ENCODE data around the gene ATP8B4. TPM values are rescaled to one million over a fixed set of nuclear protein-coding genes. Genes with fewer than 3 reads are reported as not detected.

The ATP8B4 gene
- total and polyA plus RNA-seq, 4 donors = 1.9 to 19.7 (median 12.4) TPM

DNA sequence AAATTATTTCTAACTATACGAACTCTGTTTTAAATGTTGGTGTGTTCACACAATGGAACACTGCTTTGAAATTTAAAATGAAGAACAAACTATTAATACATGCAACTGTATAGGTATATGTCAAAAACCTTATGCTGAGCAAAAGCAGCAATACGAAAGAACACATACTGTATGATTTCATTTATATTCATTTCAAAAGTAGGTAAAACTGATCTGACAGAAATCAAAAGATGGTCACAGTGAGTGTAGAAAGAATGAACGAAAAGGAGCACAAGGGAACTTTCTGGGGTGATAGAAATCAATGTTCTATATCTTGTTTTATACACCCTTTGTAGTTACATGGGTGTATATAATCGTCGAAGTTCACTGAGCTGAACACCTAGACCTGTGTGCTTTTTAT lies 12.6 kb downstream of the ATP8B4 start:
- TF ChIP-seq JUND (IDR thresholded peaks at IDR 0.05) (no peak), EGR1 (IDR thresholded peaks at IDR 0.05; ENCODE audit: low read depth in 2 of 2) (no peak)
- Histone ChIP-seq H3K27me3 (ENCODE audit: control insufficient read depth in 4 of 4, insufficient read depth in 4 of 4, low read length in 3 of 4) (no peaks in the 10 kb centered on the region), H3K9me3 (ENCODE audit: control insufficient read depth in 4 of 4, low read length in 3 of 4) (no peaks in the 10 kb centered on the region), H3K27ac (ENCODE audit: low read depth in 1 of 2, low read length in 2 of 2) (no peak overlapping the region), H3K36me3 (ENCODE audit: control insufficient read depth in 4 of 4, insufficient read depth in 3 of 4, low read depth in 1 of 4, low read length in 3 of 4) (no peaks in the 10 kb centered on the region), H3K9ac (ENCODE audit: low read depth in 1 of 2, low read length in 2 of 2) (no peak overlapping the region), H3K4me1 (ENCODE audit: control insufficient read depth in 4 of 4, insufficient read depth in 4 of 4, low read length in 3 of 4) (peaks cover 0 to 10% (median 5%) of the 10 kb centered on the region in 4 donors), H3K4me3 (ENCODE audit: low read depth in 1 of 3, low read length in 3 of 3) (no peak overlapping the region)
- no peak for DNase-seq (ENCODE audit: low spot score)
- 74% methylated on average over 5 of the region's 5 CpGs for WGBS

DNA sequence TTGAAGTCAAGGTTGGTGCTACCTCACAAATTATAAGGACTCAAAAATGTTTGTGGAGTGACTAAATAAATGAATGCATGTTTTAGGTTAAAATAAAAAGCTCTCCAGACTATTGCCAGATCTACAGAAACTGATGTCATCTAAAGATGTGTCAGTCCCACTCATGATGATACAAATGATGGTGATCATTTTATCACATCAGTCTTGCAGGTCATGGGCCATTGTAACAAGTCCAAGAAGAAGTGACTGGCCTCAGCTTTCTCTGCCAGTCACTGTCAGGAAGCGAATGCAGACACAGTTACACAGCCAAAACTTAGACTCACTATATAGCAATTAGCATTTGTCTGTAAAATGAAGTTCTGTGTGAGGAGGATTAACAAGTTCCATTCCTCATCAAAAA lies 18.5 kb downstream of the ATP8B4 start:
- H3K4me1 ChIP-seq (ENCODE audit: control insufficient read depth in 4 of 4, insufficient read depth in 4 of 4, low read length in 3 of 4) = no peaks in the 10 kb centered on the region
- no peak for DNase-seq (ENCODE audit: low spot score)
- TF ChIP-seq FOXA1 (IDR thresholded peaks at IDR 0.05) (no peak), SP1 (IDR thresholded peaks at IDR 0.05) (no peak), HNF4G (IDR thresholded peaks at IDR 0.05) (no peak), GABPA (IDR thresholded peaks at IDR 0.05 in 1 of 2, conservative IDR thresholded peaks at IDR 0.05 in 1 of 2) (no peak), NR2F2 (IDR thresholded peaks at IDR 0.05) (no peak), JUND (IDR thresholded peaks at IDR 0.05) (no peak), RXRA (IDR thresholded peaks at IDR 0.05) (no peak), RAD21 (IDR thresholded peaks at IDR 0.05) (no peak), TAF1 (conservative IDR thresholded peaks at IDR 0.05) (no peak), EGR1 (IDR thresholded peaks at IDR 0.05; ENCODE audit: low read depth in 2 of 2) (no peak), FOXA2 (IDR thresholded peaks at IDR 0.05) (no peak), YY1 (IDR thresholded peaks at IDR 0.05) (no peak)
- TF ChIP-seq, protein P1, sequence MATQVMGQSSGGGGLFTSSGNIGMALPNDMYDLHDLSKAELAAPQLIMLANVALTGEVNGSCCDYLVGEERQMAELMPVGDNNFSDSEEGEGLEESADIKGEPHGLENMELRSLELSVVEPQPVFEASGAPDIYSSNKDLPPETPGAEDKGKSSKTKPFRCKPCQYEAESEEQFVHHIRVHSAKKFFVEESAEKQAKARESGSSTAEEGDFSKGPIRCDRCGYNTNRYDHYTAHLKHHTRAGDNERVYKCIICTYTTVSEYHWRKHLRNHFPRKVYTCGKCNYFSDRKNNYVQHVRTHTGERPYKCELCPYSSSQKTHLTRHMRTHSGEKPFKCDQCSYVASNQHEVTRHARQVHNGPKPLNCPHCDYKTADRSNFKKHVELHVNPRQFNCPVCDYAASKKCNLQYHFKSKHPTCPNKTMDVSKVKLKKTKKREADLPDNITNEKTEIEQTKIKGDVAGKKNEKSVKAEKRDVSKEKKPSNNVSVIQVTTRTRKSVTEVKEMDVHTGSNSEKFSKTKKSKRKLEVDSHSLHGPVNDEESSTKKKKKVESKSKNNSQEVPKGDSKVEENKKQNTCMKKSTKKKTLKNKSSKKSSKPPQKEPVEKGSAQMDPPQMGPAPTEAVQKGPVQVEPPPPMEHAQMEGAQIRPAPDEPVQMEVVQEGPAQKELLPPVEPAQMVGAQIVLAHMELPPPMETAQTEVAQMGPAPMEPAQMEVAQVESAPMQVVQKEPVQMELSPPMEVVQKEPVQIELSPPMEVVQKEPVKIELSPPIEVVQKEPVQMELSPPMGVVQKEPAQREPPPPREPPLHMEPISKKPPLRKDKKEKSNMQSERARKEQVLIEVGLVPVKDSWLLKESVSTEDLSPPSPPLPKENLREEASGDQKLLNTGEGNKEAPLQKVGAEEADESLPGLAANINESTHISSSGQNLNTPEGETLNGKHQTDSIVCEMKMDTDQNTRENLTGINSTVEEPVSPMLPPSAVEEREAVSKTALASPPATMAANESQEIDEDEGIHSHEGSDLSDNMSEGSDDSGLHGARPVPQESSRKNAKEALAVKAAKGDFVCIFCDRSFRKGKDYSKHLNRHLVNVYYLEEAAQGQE (IDR thresholded peaks at IDR 0.05) = no peak
- TF ChIP-seq, protein P2, sequence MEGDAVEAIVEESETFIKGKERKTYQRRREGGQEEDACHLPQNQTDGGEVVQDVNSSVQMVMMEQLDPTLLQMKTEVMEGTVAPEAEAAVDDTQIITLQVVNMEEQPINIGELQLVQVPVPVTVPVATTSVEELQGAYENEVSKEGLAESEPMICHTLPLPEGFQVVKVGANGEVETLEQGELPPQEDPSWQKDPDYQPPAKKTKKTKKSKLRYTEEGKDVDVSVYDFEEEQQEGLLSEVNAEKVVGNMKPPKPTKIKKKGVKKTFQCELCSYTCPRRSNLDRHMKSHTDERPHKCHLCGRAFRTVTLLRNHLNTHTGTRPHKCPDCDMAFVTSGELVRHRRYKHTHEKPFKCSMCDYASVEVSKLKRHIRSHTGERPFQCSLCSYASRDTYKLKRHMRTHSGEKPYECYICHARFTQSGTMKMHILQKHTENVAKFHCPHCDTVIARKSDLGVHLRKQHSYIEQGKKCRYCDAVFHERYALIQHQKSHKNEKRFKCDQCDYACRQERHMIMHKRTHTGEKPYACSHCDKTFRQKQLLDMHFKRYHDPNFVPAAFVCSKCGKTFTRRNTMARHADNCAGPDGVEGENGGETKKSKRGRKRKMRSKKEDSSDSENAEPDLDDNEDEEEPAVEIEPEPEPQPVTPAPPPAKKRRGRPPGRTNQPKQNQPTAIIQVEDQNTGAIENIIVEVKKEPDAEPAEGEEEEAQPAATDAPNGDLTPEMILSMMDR (IDR thresholded peaks at IDR 0.05; ENCODE audit: low read depth, low read length, missing input control) = no peak
- TF ChIP-seq, protein P3, sequence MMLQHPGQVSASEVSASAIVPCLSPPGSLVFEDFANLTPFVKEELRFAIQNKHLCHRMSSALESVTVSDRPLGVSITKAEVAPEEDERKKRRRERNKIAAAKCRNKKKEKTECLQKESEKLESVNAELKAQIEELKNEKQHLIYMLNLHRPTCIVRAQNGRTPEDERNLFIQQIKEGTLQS (IDR thresholded peaks at IDR 0.05) = no peak
- TF ChIP-seq, protein P4, sequence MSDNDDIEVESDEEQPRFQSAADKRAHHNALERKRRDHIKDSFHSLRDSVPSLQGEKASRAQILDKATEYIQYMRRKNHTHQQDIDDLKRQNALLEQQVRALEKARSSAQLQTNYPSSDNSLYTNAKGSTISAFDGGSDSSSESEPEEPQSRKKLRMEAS (IDR thresholded peaks at IDR 0.05) = no peak
- H3K27me3 ChIP-seq (ENCODE audit: control insufficient read depth in 4 of 4, insufficient read depth in 4 of 4, low read length in 3 of 4) = no peaks in the 10 kb centered on the region
- 95% methylated on average over 1 of the region's 1 CpG for WGBS
- H3K9me3 ChIP-seq (ENCODE audit: control insufficient read depth in 4 of 4, low read length in 3 of 4) = no peaks in the 10 kb centered on the region
- H3K4me3 ChIP-seq (ENCODE audit: low read depth in 1 of 3, low read length in 3 of 3) = no peak overlapping the region
- no peak overlapping the region for H3K27ac ChIP-seq (ENCODE audit: low read depth in 1 of 2, low read length in 2 of 2)
- no peaks in the 10 kb centered on the region for H3K36me3 ChIP-seq (ENCODE audit: control insufficient read depth in 4 of 4, insufficient read depth in 3 of 4, low read depth in 1 of 4, low read length in 3 of 4)
- H3K9ac ChIP-seq (ENCODE audit: low read depth in 1 of 2, low read length in 2 of 2) = no peak overlapping the region

Measured in liver (tissue), 9 donors.